Panc1 (cell line): ENCODE data around the gene PAK6. TPM values are rescaled to one million over a fixed set of nuclear protein-coding genes. Genes with fewer than 3 reads are reported as not detected.

ENCODE experiments used
- ATAC-seq: fragments of 200-7000 bp; cut with Tn5 transposase; 2 replicates; pipeline ENCODE4 v1.9.1; 2020; ENCODE audit warnings: mild to moderate bottlenecking, moderate library complexity
- BruUV-seq: library from RNA; stranded (reverse); fragments of 400-500 nt; replicated peaks from 2 replicates; lab custom pipeline; 2021; lab: Mats Ljungman, UMichigan
- CTCF ChIA-PET: fragments of 300-600 bp; sonication (Branson Sonifier 250); formaldehyde crosslinking; loops from one replicate; lab custom pipeline; 2022; ENCODE audit warnings: antibody characterized with exemption; lab: Charles Lee
- POLR2A ChIA-PET: fragments of 300-600 bp; sonication (Branson Sonifier 250); formaldehyde crosslinking; loops from one replicate; lab custom pipeline; 2022; ENCODE audit warnings: antibody characterized with exemption; lab: Charles Lee
- DNase-seq: peaks from one replicate; pipeline ENCODE4 v3.0.0-alpha.2; 2010; ENCODE audit warnings: low read depth, low spot score
- H3K27ac ChIP-seq: 2 replicates; pipeline ENCODE4 v1.5.1; 2011; ENCODE audit warnings: mild to moderate bottlenecking, low read length, inconsistent platforms
- H3K27me3 ChIP-seq: fragments of 200-500 bp; sonication (Bioruptor generic); 2 replicates; pipeline ENCODE4 v1.6.0; 2014; ENCODE audit warnings: low read length, inconsistent platforms; ENCODE audit not compliant: control insufficient read depth, insufficient read depth
- H3K36me3 ChIP-seq: fragments of 200-500 bp; sonication (Bioruptor generic); 2 replicates; pipeline ENCODE4 v1.5.1; 2014; ENCODE audit warnings: inconsistent platforms, mild to moderate bottlenecking, low read length, moderate library complexity; ENCODE audit not compliant: control insufficient read depth, insufficient read depth
- H3K4me1 ChIP-seq: 2 replicates; pipeline ENCODE4 v1.5.1; 2011; ENCODE audit warnings: inconsistent platforms, mild to moderate bottlenecking, low read length, moderate library complexity; ENCODE audit not compliant: control insufficient read depth, insufficient read depth
- H3K4me3 ChIP-seq, 2 experiments: 2 replicates each; pipeline ENCODE4 v1.5.1; 2011 to 2012; ENCODE audit warnings: low read depth in 2 of 2, low read length in 2 of 2, mild to moderate bottlenecking in 2 of 2, inconsistent platforms in 1 of 2, moderate library complexity in 1 of 2
- H3K9me3 ChIP-seq: fragments of 200-500 bp; sonication (Bioruptor generic); 2 replicates; pipeline ENCODE4 v1.5.1; 2014; ENCODE audit warnings: low read depth, mild to moderate bottlenecking, inconsistent platforms, low read length, moderate library complexity; ENCODE audit not compliant: control insufficient read depth, insufficient read depth
- CTCF ChIP-seq: fragments of 450-650 bp; IDR thresholded peaks from 2 replicates; pipeline ENCODE4 v1.5.1; 2017; ENCODE audit warnings: mild to moderate bottlenecking
- POLR2AphosphoS5 ChIP-seq: IDR thresholded peaks from 2 replicates; pipeline ENCODE4 v1.6.1; 2012; ENCODE audit warnings: mild to moderate bottlenecking, low read depth, low read length, moderate library complexity
- REST ChIP-seq, 2 experiments: IDR thresholded peaks; 2 replicates each; pipeline ENCODE4 v1.6.1; 2011 to 2012; ENCODE audit warnings: low read depth in 2 of 2, control low read depth in 1 of 2, low read length in 1 of 2, mild to moderate bottlenecking in 1 of 2, moderate library complexity in 1 of 2; ENCODE audit not compliant: insufficient read depth in 1 of 2
- SIN3A ChIP-seq: IDR thresholded peaks from 2 replicates; pipeline ENCODE4 v1.6.1; 2012; ENCODE audit warnings: low read depth, mild to moderate bottlenecking, low read length, moderate library complexity, borderline replicate concordance; ENCODE audit not compliant: insufficient read depth
- TCF7L2 ChIP-seq: IDR thresholded peaks from 2 replicates; pipeline ENCODE4 v1.6.1; 2011; ENCODE audit warnings: mild to moderate bottlenecking, low read depth, low read length, inconsistent platforms
- in situ Hi-C: cut with HindIII; loops from 2 replicates; pipeline ENCODE4 v1.10.0; 2016; ENCODE audit warnings: low sequenced_read_pairs, low pct_unique_long_range_greater_than_20kb
- intact Hi-C: fragments of 100-400 bp; cut with micrococcal nuclease; formaldehyde crosslinking; loops from one replicate; pipeline ENCODE4 v1.10.0; 2022; ENCODE audit not compliant: unreplicated experiment
- total RNA-seq: library from RNA; stranded (reverse); gene quantifications from one replicate; pipeline ENCODE4 v1.2.1, GENCODE V29; 2021; ENCODE audit not compliant: unreplicated experiment

The PAK6 gene
- total RNA-seq, 1 experiment from 2014 or later: 6.3 TPM

- no TSS peak for BruUV-seq
- in situ Hi-C loops (no loop called here), intact Hi-C loops (no loop called here)
- no peak for DNase-seq
- Histone ChIP-seq H3K4me1 (peaks cover 25% of the 10 kb centered on the region), H3K9me3 (no peaks in the 10 kb centered on the region), H3K36me3 (no peaks in the 10 kb centered on the region), H3K27me3 (no peaks in the 10 kb centered on the region), H3K27ac (no peak overlapping the region), H3K4me3 (no peak overlapping the region)
- ATAC-seq: no peak
- POLR2A ChIA-PET: no interaction called here
- CTCF ChIA-PET: no interaction called here
- TF ChIP-seq REST (IDR thresholded peaks at IDR 0.05; ENCODE audit: insufficient read depth in 1 of 2, low read depth in 2 of 2, low read length in 1 of 2) (no peak), TCF7L2 (no peak), CTCF (no peak), POLR2AphosphoS5 (no peak), SIN3A (no peak)
Observed at GRCh38 chr15:40325700-40326099, 86.8 kb downstream of the PAK6 start.

Other genes with a start within 250 kb of the PAK6 start
- gene SRP14, start 199.9 kb upstream of the PAK6 start, total RNA-seq: 166 TPM
- gene BMF, start 130.2 kb upstream of the PAK6 start, total RNA-seq: 7.8 TPM
- gene BUB1B, start 78.0 kb upstream of the PAK6 start, total RNA-seq: 67.8 TPM
- gene ANKRD63, start 44.0 kb downstream of the PAK6 start, total RNA-seq: 0.72 TPM
- 1.7 TPM for gene PLCB2, start 68.9 kb downstream of the PAK6 start, total RNA-seq
- 10.4 TPM for gene INAFM2, start 84.6 kb downstream of the PAK6 start, total RNA-seq
- 55.9 TPM for gene CCDC9B, start 101.9 kb downstream of the PAK6 start, total RNA-seq
- gene PHGR1, start 112.0 kb downstream of the PAK6 start, total RNA-seq: not detected
- gene DISP2, start 119.2 kb downstream of the PAK6 start, total RNA-seq: 10.0 TPM
- 74.6 TPM for gene KNSTRN, start 143.7 kb downstream of the PAK6 start, total RNA-seq
- 74.6 TPM for gene IVD, start 166.7 kb downstream of the PAK6 start, total RNA-seq
- gene BAHD1, start 201.9 kb downstream of the PAK6 start, total RNA-seq: 40.6 TPM
- 42.4 TPM for gene CHST14, start 231.9 kb downstream of the PAK6 start, total RNA-seq